HuH-7 (cell line): ENCODE results near the gene PPWD1.

Source experiments
- DNase-seq: peaks from one replicate; pipeline ENCODE4 v3.0.0; 2011; ENCODE audit warnings: low spot score

Gene PPWD1

GRCh38 chr5:65624025-65624570 is 61.0 kb downstream of the PPWD1 start, which contains the start of gene TRIM23:
TSS of gene TRIM23 (minus strand) at chr5:65624333. CDS start at chr5:65624274, 59 bp downstream.
- peak; percentile 59 for DNase-seq

GRCh38 chr5:65624571-65625555 is 61.8 kb downstream of the PPWD1 start, which contains the start of the genes SHLD3 and TRAPPC13:
TSS of gene SHLD3 (plus strand) at chr5:65625027. CDS start at chr5:65629588, 4,561 bp downstream.
TSS of gene TRAPPC13 (plus strand) at chr5:65625027. CDS start at chr5:65625061, 34 bp downstream.
- DNase-seq: peak; percentile 32

GRCh38 chr5:65625743-65626142 is 62.6 kb downstream of the PPWD1 start:
- no peak for DNase-seq

- peak; percentile 6 for DNase-seq
Observed at GRCh38 chr5:65630981-65631380, 67.9 kb downstream of the PPWD1 start.
